CD4-positive, alpha-beta T cell treated with Interleukin-1 beta for 1 hour (primary cell): Measurements from ENCODE around the gene GALNT16.
"Not testable (repeated sequence)": the region's sequence is repeated elsewhere in the genome, so short reads cannot be mapped to it uniquely, and the experiment has no call there.

Source experiments
- DNase-seq, 2 donors: peaks; one replicate each; pipeline ENCODE4 v3.0.0-alpha.2; 2020 to 2022

GALNT16 gene

DNA sequence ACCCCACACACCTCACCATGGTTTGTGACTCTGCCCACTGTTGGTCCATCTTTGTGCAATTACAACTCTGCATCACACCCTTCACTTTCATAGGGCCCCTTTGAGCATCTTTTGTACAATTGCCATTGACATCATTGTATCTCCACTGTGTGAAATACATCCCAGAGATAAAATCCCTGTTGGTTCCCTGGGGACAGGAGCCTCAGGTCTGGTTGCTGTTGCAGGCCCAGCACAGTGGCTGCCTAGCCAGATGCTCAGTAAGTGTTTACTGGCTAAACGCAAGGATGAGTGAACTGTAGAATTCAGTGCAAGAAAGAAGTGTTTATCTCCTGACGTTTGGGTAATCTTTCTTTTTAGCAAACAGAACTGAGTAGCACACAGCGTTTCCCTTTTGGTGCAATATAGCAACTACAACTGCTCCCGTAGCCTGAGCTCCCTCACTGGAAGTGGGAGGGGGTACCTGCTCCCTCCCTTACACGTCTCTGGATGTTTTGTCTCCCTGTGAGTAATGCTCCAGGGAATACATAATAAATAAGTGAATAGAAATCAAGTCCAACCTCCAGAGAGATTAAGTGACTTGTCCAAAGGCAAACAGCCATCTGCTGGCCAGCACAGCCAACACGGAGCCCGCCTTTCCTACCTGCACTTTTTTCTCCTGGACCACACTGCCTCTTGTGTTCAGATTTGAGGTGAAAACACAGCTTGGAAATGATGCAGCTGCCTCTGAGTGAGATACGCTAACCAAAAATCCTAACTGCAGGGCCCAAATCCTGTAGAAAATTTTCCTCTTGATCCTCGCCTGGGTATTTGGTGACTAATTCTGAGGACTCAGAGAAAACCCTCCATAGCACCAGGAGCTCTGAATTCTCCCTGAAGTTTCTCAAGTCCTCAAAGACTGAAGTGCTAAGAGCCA lies 27.4 kb downstream of the GALNT16 start:
- no peak for DNase-seq

DNA sequence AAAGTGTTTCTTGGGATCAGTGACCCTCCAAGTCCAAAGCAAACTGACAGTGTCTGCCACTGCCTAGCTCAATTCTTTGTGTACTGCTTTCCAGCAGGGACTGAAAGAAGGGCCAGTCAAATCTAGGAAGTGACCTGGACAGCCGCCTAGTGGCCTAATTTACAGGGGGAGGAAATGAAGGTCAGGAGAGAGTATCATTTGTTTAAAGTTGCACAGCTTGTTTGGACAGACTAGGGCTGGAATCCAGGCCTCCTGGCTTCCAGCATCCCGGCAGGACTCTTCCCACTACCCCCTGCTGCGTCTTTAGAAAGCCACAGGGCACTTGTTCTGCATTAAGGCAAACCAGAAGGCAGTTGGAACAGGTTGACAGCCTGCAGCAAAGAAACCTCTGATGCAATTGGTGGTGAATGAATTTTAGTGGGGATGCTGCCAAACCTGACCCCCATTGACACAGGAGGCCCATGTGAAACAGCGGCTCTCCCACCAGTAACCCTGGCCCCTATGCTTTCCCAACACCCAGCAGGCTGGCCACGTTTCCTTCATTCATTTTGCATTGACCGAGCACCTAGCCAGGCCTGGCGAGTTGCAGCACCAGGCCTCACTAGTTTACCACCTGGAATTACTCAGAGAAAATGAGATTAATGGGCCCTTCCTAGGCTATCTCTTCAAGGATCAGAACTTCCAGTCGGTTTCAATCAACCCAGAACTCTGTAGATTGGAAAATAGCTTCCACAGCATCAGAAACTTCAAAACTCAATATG lies 28.2 kb downstream of the GALNT16 start:
- no peak for DNase-seq

- no peak for DNase-seq
Observed at GRCh38 chr14:69288956-69289705, 29.2 kb downstream of the GALNT16 start.

DNA sequence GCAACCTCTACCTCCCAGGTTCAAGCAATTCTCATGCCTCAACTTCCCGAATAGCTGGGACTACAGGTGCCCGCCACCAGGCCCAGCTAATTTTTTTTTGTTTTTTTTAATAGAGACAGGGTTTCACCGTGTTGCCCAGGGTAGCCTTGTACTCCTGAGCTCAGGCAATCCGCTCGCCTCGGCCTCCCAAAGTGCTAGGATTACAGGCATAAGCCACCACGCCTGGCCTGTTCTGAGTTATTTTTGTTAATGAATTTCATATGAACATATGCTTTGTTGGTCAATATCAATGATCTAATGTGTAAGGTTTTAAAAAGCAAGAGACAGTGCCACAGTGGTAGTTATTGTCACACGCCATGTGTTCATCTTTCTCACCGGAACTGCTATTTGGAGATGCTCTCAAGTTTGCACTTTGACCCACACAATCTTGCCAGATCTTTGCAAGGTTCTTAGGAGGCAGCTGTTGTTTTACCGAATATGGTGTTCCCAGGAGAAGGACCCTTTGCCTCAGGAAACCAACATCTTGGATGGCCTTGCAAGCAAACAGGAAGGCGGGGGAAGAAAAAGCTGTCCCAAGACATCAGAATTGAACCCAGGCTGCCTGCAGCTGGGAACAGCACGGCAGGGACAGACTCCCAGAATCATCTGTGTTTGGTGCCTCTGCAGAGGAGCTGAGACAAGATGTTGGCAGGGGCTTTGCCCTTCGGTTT lies 30.0 kb downstream of the GALNT16 start:
- no peak for DNase-seq

GRCh38 chr14:69290881-69291280 lies 30.9 kb downstream of the GALNT16 start:
- not testable (repeated sequence) for DNase-seq

- DNase-seq, result no peak
Observed at GRCh38 chr14:69291396-69291795, 31.4 kb downstream of the GALNT16 start.

- no peak for DNase-seq
Observed at GRCh38 chr14:69291891-69292561, 32.1 kb downstream of the GALNT16 start.

GRCh38 chr14:69298131-69299071 lies 38.4 kb downstream of the GALNT16 start:
- DNase-seq, result no peak

GRCh38 chr14:69299286-69300035 lies 39.5 kb downstream of the GALNT16 start:
- no peak for DNase-seq

DNA sequence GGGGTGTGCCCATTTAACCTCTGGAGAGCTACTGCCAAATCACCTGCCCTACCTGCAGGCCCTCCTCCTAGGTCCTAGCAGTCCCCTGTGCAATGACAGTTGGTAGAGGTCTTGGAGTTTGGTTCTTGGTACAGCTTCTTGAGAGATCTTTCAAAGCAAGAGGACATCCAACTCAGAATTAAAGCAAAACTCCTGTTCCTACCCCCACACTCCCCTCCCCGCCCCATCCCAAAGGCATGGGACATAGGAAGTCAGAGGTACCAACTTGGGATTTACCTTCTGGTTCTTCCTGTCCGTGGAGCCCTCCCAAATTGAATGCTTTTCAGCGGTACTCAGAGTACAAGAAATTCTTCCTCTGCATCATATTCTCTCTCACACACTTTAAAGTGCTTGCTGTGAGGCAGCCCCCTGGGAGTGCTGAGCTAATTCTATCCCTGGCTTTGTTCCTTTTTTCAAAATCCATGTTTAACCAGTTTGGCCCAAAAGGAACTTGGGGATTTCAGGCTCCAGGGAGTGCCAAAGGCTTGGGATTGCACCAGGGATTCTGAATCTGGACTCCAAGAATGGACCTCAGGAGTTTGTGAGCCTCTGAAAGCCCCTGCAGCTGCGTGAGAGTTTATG lies 40.8 kb downstream of the GALNT16 start:
- DNase-seq, result no peak

- DNase-seq, result no peak
Observed at GRCh38 chr14:69303086-69303485, 43.1 kb downstream of the GALNT16 start.

GRCh38 chr14:69312608-69313007 lies 52.6 kb downstream of the GALNT16 start:
- no peak for DNase-seq

DNA sequence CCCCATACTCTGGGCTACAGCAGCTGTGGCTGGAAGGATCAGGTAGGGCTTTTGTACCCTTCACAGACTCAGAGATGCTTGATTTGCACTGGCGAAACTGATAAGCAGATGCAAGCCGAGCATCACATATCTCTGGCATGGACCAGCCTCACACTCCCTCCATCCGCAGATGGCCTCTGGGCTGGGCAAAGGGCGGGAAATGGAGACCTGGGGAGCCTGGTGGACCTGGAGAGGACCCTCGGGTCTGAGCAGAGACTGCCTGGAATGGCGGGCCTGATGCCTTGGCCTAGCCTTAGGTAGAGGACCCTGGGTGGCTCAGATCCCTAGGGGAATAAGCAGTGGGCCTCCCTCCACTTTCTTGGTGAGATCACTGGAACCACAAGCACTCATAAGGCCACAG lies 53.2 kb downstream of the GALNT16 start:
- no peak for DNase-seq

DNA sequence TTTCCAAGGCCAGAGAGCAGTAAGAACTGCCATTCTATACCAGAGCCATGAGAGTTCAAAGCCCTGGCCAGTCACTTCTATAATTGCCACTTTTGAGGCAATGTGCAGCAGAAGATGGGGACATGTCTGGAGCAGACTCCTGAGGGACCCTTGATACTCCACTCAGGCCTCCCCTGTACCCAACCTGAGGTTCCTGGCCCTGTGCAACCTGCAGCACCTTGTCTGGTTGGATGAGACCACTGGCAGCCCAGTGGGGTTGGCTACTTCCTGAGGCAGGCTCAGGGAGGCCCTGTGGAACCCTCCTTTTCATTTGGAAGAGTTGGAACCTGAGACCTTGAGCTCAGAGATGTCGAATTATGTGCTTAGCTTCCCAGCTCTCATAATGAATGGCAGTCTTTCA lies 54.4 kb downstream of the GALNT16 start:
- DNase-seq, result no peak

- DNase-seq, result no peak
Observed at GRCh38 chr14:69315301-69315700, 55.3 kb downstream of the GALNT16 start.

- no peak for DNase-seq
Observed at GRCh38 chr14:69316449-69317101, 56.6 kb downstream of the GALNT16 start.

DNA sequence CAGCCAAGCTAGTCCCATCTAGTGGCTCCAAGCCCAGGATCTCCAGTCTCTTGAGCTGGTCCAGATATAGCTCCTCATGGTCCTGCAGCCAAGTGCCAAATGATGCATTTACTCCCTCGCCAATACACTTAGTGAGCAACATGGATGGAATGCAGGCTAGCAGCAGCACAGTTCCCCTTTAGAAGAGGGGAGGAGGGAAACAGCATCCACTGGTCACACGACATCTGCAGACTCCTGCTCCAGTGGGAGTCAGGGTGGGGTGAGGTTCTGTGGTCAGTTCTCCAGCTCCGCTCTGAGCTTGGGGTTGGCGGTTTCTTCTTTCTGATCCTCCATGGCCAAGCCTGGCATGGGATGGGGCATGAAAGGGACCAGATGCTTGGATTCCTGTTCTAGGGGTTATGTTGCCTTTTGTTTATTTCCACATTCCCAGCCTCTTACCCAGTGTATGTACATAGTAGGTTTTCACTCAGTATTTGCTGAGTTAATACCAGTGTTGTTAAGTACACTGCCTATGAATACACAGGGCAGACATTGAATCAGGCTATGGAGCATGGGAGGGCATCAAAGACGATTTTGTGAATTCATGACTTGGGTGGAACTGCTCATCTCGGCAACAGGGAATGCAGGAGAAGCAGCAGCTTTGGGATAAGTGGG lies 57.3 kb downstream of the GALNT16 start:
- DNase-seq, result no peak

DNA sequence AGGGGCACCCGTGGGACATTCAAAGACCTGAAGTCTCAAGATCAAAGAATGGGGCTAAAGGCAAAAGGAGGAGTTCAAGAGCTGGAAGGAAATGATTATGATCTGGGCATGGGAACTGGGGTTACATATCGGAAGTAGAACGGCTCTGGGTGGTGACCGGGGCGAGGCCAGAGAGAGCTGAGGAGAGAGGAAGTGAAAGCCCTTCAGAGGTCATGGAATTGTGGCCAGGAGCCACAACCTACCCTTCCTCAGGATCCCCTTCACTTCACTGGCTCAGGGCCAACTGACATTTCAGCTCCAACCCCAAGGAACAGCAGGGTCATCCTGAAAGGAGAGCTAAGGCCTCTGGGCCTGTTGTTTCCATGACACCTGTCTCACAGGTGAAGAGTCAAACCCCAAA lies 57.8 kb downstream of the GALNT16 start:
- peak in 1 of 2 donors; percentile 19 for DNase-seq
